SK-N-DZ (cell line): ENCODE data around the gene DNAH1.

Source experiments
- DNase-seq: peaks from one replicate; pipeline ENCODE4 v3.0.0-alpha.2; 2015; ENCODE audit warnings: low spot score

Gene DNAH1

GRCh38 chr3:52310861-52311575 lies 5.1 kb upstream of the DNAH1 start:
- no peak for DNase-seq

GRCh38 chr3:52311576-52312119 lies 4.5 kb upstream of the DNAH1 start:
- peak; percentile 91 for DNase-seq

GRCh38 chr3:52313188-52313773 lies 2.8 kb upstream of the DNAH1 start:
- DNase-seq = no peak

GRCh38 chr3:52313774-52314188 lies 2.3 kb upstream of the DNAH1 start:
- DNase-seq = no peak

- DNase-seq = no peak
Observed at GRCh38 chr3:52314489-52314888, 1.6 kb upstream of the DNAH1 start.

- no peak for DNase-seq
Observed at GRCh38 chr3:52315006-52315405, 1.1 kb upstream of the DNAH1 start.

- peak; percentile 71 for DNase-seq
Observed at GRCh38 chr3:52317208-52318000, 1.3 kb downstream of the DNAH1 start.

GRCh38 chr3:52318186-52318816 lies 2.2 kb downstream of the DNAH1 start:
- no peak for DNase-seq

- DNase-seq = no peak
Observed at GRCh38 chr3:52319921-52320595, 3.9 kb downstream of the DNAH1 start.

GRCh38 chr3:52321481-52321880 lies 5.4 kb downstream of the DNAH1 start:
- DNase-seq = no peak

- DNase-seq = no peak
Observed at GRCh38 chr3:52322466-52322865, 6.3 kb downstream of the DNAH1 start.

- no peak for DNase-seq
Observed at GRCh38 chr3:52323526-52324295, 7.6 kb downstream of the DNAH1 start.

GRCh38 chr3:52324676-52325075 lies 8.6 kb downstream of the DNAH1 start:
- DNase-seq = no peak

GRCh38 chr3:52325686-52326085 lies 9.6 kb downstream of the DNAH1 start:
- no peak for DNase-seq

- DNase-seq = no peak
Observed at GRCh38 chr3:52326976-52327375, 10.9 kb downstream of the DNAH1 start.

GRCh38 chr3:52327486-52328290 lies 11.6 kb downstream of the DNAH1 start:
- DNase-seq = no peak

- DNase-seq = no peak
Observed at GRCh38 chr3:52328536-52329080, 12.5 kb downstream of the DNAH1 start.

- no peak for DNase-seq
Observed at GRCh38 chr3:52330194-52330805, 14.2 kb downstream of the DNAH1 start.

- DNase-seq = no peak
Observed at GRCh38 chr3:52331091-52331490, 15.0 kb downstream of the DNAH1 start.
